SK-N-SH (cell line): ENCODE results near the gene ASTN2.

Experiments used
- ELF1 ChIP-seq: IDR thresholded peaks from 2 replicates; pipeline ENCODE4 v1.4.0; 2012
- NFIC ChIP-seq: IDR thresholded peaks from 2 replicates; pipeline ENCODE4 v1.4.0; 2012; ENCODE audit warnings: borderline replicate concordance
- NRF1 ChIP-seq: IDR thresholded peaks from 2 replicates; pipeline ENCODE4 v1.6.1; 2012; ENCODE audit warnings: low read depth, mild to moderate bottlenecking, low read length
- TF ChIP-seq, protein P1 (sequence below): fragments of 200-600 bp; sonication (generic); IDR thresholded peaks from 2 replicates; pipeline ENCODE4 v1.6.1; 2017; ENCODE audit warnings: antibody characterized with exemption, mild to moderate bottlenecking, moderate library complexity

GRCh38 chr9:117072216-117072615 lies 342.6 kb downstream of the ASTN2 start:
- TF ChIP-seq NFIC, result no peak
- no peak for TF ChIP-seq NRF1
- TF ChIP-seq, protein P1, sequence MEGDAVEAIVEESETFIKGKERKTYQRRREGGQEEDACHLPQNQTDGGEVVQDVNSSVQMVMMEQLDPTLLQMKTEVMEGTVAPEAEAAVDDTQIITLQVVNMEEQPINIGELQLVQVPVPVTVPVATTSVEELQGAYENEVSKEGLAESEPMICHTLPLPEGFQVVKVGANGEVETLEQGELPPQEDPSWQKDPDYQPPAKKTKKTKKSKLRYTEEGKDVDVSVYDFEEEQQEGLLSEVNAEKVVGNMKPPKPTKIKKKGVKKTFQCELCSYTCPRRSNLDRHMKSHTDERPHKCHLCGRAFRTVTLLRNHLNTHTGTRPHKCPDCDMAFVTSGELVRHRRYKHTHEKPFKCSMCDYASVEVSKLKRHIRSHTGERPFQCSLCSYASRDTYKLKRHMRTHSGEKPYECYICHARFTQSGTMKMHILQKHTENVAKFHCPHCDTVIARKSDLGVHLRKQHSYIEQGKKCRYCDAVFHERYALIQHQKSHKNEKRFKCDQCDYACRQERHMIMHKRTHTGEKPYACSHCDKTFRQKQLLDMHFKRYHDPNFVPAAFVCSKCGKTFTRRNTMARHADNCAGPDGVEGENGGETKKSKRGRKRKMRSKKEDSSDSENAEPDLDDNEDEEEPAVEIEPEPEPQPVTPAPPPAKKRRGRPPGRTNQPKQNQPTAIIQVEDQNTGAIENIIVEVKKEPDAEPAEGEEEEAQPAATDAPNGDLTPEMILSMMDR, result no peak
- no peak for TF ChIP-seq ELF1
